ENCODE data around the gene AGPAT1. TPM values are rescaled to one million over a fixed set of nuclear protein-coding genes. Genes with fewer than 3 reads are reported as not detected.

Gene AGPAT1
- total RNA-seq, 1 experiment from 2014 or later: 84.5 TPM

DNA sequence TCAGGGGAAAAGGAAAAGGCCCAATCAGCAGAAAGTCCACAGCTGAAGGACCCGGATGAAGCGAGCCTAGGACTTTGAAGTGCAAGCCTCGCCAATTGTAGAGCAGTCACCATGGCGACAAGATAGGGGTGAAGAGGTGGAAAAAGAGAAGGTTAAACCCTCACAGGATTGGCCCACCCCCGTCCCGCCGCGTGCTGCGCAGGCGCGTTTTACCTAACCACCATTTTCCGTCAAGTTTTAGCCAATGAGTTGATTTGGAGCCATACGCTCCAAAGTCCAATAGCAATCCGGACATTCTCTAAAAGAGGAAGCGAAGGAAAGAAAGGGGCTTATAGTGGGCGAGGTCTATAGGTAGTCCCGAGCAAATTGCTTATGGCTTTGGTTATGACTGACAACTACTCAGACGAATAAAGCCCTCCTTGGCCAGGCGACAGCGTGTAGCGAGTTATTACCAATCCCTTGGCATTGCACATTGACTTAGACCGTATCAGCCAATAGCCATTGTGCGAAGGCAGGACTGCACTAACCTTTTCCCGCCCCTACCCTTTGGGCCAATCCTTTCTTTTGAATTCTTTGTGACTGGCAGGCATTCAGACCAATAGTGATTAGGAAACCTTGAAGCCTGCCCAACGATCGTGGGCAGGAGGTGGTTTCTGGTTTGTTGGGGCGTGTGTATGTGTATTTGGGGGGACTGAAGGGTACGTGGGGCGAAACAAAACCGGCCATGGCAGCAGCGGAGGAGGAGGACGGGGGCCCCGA, 2.1 kb upstream of the AGPAT1 start, which contains the start of gene RNF5:
Gene RNF5 (plus strand): TSS at position 618 of the 759 bp plus-strand sequence. CDS start 107 bp downstream, at position 725.
- peak within 1 kb of the TSS; percentile 82 for H3K4me3 Mint-ChIP-seq
- H3K4me1 Mint-ChIP-seq: peaks cover 38% of the 10 kb centered on the region
- H3K27ac Mint-ChIP-seq: peak within 1 kb of the TSS; percentile 98
- ChIA-PET POLR2A (interaction anchor here (0.6 to 3.7 kb wide), 9 partner anchors 10 to 794 kb away, joined by 3 to 25 read pairs (median 5); partner anchors contain the start of genes FKBPL, GPSM3 and PBX2), CTCF (interaction anchor here (0.6 to 2.6 kb wide), 12 partner anchors 10 to 488 kb away, joined by 3 to 30 read pairs (median 4); partner anchors contain the start of gene GPSM3)
- H3K27me3 Mint-ChIP-seq (ENCODE audit: low read depth): no peaks in the 10 kb centered on the region
- ATAC-seq (peak; percentile 78), DNase-seq (ENCODE audit: low spot score) (peak; percentile 94)
- TF ChIP-seq, protein P1, sequence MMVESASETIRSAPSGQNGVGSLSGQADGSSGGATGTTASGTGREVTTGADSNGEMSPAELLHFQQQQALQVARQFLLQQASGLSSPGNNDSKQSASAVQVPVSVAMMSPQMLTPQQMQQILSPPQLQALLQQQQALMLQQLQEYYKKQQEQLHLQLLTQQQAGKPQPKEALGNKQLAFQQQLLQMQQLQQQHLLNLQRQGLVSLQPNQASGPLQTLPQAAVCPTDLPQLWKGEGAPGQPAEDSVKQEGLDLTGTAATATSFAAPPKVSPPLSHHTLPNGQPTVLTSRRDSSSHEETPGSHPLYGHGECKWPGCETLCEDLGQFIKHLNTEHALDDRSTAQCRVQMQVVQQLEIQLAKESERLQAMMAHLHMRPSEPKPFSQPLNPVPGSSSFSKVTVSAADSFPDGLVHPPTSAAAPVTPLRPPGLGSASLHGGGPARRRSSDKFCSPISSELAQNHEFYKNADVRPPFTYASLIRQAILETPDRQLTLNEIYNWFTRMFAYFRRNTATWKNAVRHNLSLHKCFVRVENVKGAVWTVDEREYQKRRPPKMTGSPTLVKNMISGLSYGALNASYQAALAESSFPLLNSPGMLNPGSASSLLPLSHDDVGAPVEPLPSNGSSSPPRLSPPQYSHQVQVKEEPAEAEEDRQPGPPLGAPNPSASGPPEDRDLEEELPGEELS (CRISPR knock-in tag; IDR thresholded peaks at IDR 0.05): 0 out of 2 replicates have a peak, but pooled peaks have one; percentile 8
- no peak for TF ChIP-seq JUN (CRISPR knock-in tag; IDR thresholded peaks at IDR 0.05)
- TF ChIP-seq NFYB (CRISPR knock-in tag; conservative IDR thresholded peaks at IDR 0.05; ENCODE audit: low read depth): peak; percentile 89
- TF ChIP-seq, protein P2, sequence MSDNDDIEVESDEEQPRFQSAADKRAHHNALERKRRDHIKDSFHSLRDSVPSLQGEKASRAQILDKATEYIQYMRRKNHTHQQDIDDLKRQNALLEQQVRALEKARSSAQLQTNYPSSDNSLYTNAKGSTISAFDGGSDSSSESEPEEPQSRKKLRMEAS (CRISPR knock-in tag; IDR thresholded peaks at IDR 0.05): peak; percentile 24; the same call in 1 of the 2 replicates
- TF ChIP-seq GABPB1 (CRISPR knock-in tag; IDR thresholded peaks at IDR 0.05): 0 out of 2 replicates have a peak, but pooled peaks have one; percentile 29
- TF ChIP-seq FOXK1 (CRISPR knock-in tag; IDR thresholded peaks at IDR 0.05): 0 out of 2 replicates have a peak, but pooled peaks have one; percentile 17
- TF ChIP-seq, protein P3, sequence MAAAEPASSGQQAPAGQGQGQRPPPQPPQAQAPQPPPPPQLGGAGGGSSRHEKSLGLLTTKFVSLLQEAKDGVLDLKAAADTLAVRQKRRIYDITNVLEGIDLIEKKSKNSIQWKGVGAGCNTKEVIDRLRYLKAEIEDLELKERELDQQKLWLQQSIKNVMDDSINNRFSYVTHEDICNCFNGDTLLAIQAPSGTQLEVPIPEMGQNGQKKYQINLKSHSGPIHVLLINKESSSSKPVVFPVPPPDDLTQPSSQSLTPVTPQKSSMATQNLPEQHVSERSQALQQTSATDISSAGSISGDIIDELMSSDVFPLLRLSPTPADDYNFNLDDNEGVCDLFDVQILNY (CRISPR knock-in tag; IDR thresholded peaks at IDR 0.05): no peak
- peaks cover 23% of the 10 kb centered on the region for H3K36me3 Mint-ChIP-seq
- H3K9me3 Mint-ChIP-seq: no peaks in the 10 kb centered on the region

DNA sequence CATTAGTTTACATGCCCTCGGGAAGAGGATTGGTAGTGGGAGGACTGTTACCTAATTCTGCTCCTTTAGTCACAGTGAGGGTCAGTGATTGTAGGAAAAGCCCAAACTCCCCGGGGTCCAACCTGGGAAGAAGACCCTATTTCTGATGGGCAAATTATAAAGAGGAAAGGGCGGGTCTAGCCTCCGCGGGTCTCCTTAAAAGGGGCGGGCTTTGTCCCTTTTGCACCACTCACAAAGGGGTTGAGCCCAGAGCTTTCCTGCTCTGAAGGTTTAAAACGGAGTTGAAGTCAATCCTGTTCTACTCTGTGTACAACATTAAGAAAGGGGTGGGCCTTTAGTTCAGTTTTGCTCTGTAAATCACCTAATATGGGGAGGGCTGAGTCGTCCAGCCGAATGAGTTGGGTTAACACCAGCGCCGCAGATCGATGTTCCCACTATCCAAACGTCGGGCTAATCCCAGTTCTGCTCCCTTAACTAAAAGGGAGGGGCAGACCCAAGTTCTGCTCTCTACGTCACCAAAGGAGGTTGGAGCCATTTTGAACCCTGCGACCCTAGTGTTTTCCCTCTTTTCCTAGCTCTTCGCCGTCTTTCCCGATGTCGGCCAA, 1.4 kb upstream of the AGPAT1 start:
- peak overlapping the region; percentile 98 for H3K27ac Mint-ChIP-seq
- no peaks in the 10 kb centered on the region for H3K27me3 Mint-ChIP-seq (ENCODE audit: low read depth)
- ATAC-seq (peak; percentile 14), DNase-seq (ENCODE audit: low spot score) (peak; percentile 50)
- H3K9me3 Mint-ChIP-seq: no peaks in the 10 kb centered on the region
- H3K4me1 Mint-ChIP-seq: peaks cover 38% of the 10 kb centered on the region
- H3K4me3 Mint-ChIP-seq: peak overlapping the region; percentile 82
- ChIA-PET POLR2A (interaction anchor here (0.6 to 3.7 kb wide), 10 partner anchors 10 to 794 kb away, joined by 3 to 25 read pairs (median 5); partner anchors contain the start of genes FKBPL, GPSM3 and PBX2), CTCF (interaction anchor here (0.6 to 2.6 kb wide), 12 partner anchors 10 to 488 kb away, joined by 3 to 30 read pairs (median 4); partner anchors contain the start of genes GPSM3 and PBX2)
- TF ChIP-seq CREM (CRISPR knock-in tag; IDR thresholded peaks at IDR 0.05) (peak; percentile 52; the same call in 1 of the 2 replicates), TEAD4 (CRISPR knock-in tag; IDR thresholded peaks at IDR 0.05) (no peak), SP1 (CRISPR knock-in tag; conservative IDR thresholded peaks at IDR 0.05) (peak; percentile 39), TEAD1 (CRISPR knock-in tag; IDR thresholded peaks at IDR 0.05) (0 out of 2 replicates have a peak, but pooled peaks have one; percentile 11), ETV6 (CRISPR knock-in tag; IDR thresholded peaks at IDR 0.05) (peak; percentile 43; the same call in 1 of the 2 replicates)
- TF ChIP-seq, protein P4, sequence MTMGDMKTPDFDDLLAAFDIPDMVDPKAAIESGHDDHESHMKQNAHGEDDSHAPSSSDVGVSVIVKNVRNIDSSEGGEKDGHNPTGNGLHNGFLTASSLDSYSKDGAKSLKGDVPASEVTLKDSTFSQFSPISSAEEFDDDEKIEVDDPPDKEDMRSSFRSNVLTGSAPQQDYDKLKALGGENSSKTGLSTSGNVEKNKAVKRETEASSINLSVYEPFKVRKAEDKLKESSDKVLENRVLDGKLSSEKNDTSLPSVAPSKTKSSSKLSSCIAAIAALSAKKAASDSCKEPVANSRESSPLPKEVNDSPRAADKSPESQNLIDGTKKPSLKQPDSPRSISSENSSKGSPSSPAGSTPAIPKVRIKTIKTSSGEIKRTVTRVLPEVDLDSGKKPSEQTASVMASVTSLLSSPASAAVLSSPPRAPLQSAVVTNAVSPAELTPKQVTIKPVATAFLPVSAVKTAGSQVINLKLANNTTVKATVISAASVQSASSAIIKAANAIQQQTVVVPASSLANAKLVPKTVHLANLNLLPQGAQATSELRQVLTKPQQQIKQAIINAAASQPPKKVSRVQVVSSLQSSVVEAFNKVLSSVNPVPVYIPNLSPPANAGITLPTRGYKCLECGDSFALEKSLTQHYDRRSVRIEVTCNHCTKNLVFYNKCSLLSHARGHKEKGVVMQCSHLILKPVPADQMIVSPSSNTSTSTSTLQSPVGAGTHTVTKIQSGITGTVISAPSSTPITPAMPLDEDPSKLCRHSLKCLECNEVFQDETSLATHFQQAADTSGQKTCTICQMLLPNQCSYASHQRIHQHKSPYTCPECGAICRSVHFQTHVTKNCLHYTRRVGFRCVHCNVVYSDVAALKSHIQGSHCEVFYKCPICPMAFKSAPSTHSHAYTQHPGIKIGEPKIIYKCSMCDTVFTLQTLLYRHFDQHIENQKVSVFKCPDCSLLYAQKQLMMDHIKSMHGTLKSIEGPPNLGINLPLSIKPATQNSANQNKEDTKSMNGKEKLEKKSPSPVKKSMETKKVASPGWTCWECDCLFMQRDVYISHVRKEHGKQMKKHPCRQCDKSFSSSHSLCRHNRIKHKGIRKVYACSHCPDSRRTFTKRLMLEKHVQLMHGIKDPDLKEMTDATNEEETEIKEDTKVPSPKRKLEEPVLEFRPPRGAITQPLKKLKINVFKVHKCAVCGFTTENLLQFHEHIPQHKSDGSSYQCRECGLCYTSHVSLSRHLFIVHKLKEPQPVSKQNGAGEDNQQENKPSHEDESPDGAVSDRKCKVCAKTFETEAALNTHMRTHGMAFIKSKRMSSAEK (CRISPR knock-in tag; IDR thresholded peaks at IDR 0.05; ENCODE audit: borderline replicate concordance): no peak
- peaks cover 23% of the 10 kb centered on the region for H3K36me3 Mint-ChIP-seq

All from WTC11 (cell line).